HL-60/S4 treated with phorbol 12-myristate 13-acetate at 8.2 ng/mL for 4 days and 3 days (cell line): ENCODE measurements around the gene SPTLC2.

Source experiments
- in situ Hi-C: fragments of 300-500 bp; cut with MboI; formaldehyde crosslinking; loops from 2 replicates; pipeline ENCODE4 v1.15.0; 2022; ENCODE audit warnings: low sequenced_read_pairs

Gene SPTLC2

GRCh38 chr14:77508249-77508648 is 108.2 kb downstream of the SPTLC2 start:
- in situ Hi-C loops = no loop called here

- in situ Hi-C loops = no loop called here
These were observed 108.7 kb downstream of the SPTLC2 start for GRCh38 chr14:77507762-77508161.

GRCh38 chr14:77505031-77505430 is 111.4 kb downstream of the SPTLC2 start:
- in situ Hi-C loops = no loop called here

- in situ Hi-C loops = no loop called here
These were observed 113.3 kb downstream of the SPTLC2 start for GRCh38 chr14:77503138-77503537.

GRCh38 chr14:77502109-77502782 is 114.2 kb downstream of the SPTLC2 start:
- in situ Hi-C loops = no loop called here

- in situ Hi-C loops = no loop called here
These were observed 117.4 kb downstream of the SPTLC2 start for GRCh38 chr14:77498984-77499527.

- in situ Hi-C loops = no loop called here
These were observed 118.1 kb downstream of the SPTLC2 start, which contains the start of gene ISM2 for GRCh38 chr14:77498120-77498979. TSS of gene ISM2 (minus strand) at chr14:77498816. CDS start at chr14:77498793, 23 bp downstream.

- in situ Hi-C loops = no loop called here
These were observed 121.1 kb downstream of the SPTLC2 start for GRCh38 chr14:77495334-77495733.

GRCh38 chr14:77491056-77491455 is 125.4 kb downstream of the SPTLC2 start:
- in situ Hi-C loops = no loop called here

GRCh38 chr14:77490347-77490986 is 126.0 kb downstream of the SPTLC2 start:
- in situ Hi-C loops = no loop called here

- in situ Hi-C loops = no loop called here
These were observed 127.4 kb downstream of the SPTLC2 start for GRCh38 chr14:77489041-77489440.

GRCh38 chr14:77488558-77488957 is 127.9 kb downstream of the SPTLC2 start:
- in situ Hi-C loops = no loop called here

- in situ Hi-C loops = no loop called here
These were observed 130.3 kb downstream of the SPTLC2 start for GRCh38 chr14:77485901-77486678.

- in situ Hi-C loops = no loop called here
These were observed 131.2 kb downstream of the SPTLC2 start for GRCh38 chr14:77485256-77485655.

GRCh38 chr14:77482422-77482821 is 134.0 kb downstream of the SPTLC2 start:
- in situ Hi-C loops = no loop called here

GRCh38 chr14:77478796-77479195 is 137.6 kb downstream of the SPTLC2 start:
- in situ Hi-C loops = no loop called here

- in situ Hi-C loops = no loop called here
These were observed 138.4 kb downstream of the SPTLC2 start for GRCh38 chr14:77478029-77478428.

- in situ Hi-C loops = no loop called here
These were observed 140.9 kb downstream of the SPTLC2 start for GRCh38 chr14:77475432-77476115.

GRCh38 chr14:77474479-77475177 is 141.8 kb downstream of the SPTLC2 start:
- in situ Hi-C loops = loop anchor here (25.0 kb wide), 1 partner anchor 238 kb away; the partner anchor contains the start of genes ALKBH1 and SLIRP
